ENCODE data around the gene GYPE. TPM values are rescaled to one million over a fixed set of nuclear protein-coding genes. Genes with fewer than 3 reads are reported as not detected.
"Not testable (repeated sequence)": the region's sequence is repeated elsewhere in the genome, so short reads cannot be mapped to it uniquely, and the experiment has no call there.

The GYPE gene
- total RNA-seq, 5 donors from 2014 or later (not counting 1 experiment from before 2014, with no cell fraction given), result 0.21 to 2.3 (median 0.56) TPM

- H3K27ac ChIP-seq (ENCODE audit: low read length); H3K4me3 ChIP-seq (ENCODE audit: control insufficient read depth in 1 of 2, extremely low read depth in 1 of 2, low read length in 1 of 2); H3K9me3 Mint-ChIP-seq; CTCF ChIA-PET; H3K4me1 ChIP-seq (ENCODE audit: control insufficient read depth in 1 of 2, extremely low read depth in 1 of 2, insufficient read depth in 2 of 2, low read length in 2 of 2); H3K27ac Mint-ChIP-seq; H3K27me3 ChIP-seq (replicated peaks in 1 of 2; ENCODE audit: control insufficient read depth in 2 of 2, extremely low read depth in 1 of 2, insufficient read depth in 2 of 2, low read length in 1 of 2); H3K9me3 ChIP-seq; POLR2A ChIA-PET; H3K36me3 Mint-ChIP-seq; DNase-seq; H3K4me3 Mint-ChIP-seq; H3K27me3 Mint-ChIP-seq; H3K36me3 ChIP-seq (ENCODE audit: control insufficient read depth in 2 of 2, extremely low read depth in 1 of 2, insufficient read depth in 1 of 2, low read length in 1 of 2); H3K4me1 Mint-ChIP-seq; ATAC-seq (replicated peaks in 1 of 4): not testable (repeated sequence)
- WGBS (ENCODE audit: insufficient coverage), result no CpG with 5 or more reads among the region's 4 CpGs
Measured at GRCh38 chr4:143938890-143939289, 33.5 kb upstream of the GYPE start.

- Mint-ChIP-seq H3K4me3 (no peak overlapping the region), H3K27me3 (peaks cover 0 to 3% of the 10 kb centered on the region in 2 donors), H3K4me1 (peaks cover 2 to 7% (median 2%) of the 10 kb centered on the region in 3 donors), H3K36me3 (no peaks in the 10 kb centered on the region), H3K27ac (no peak overlapping the region), H3K9me3 (peaks cover 0 to 5% (median 2%) of the 10 kb centered on the region in 3 donors)
- POLR2A ChIA-PET, result no interaction called here
- H3K4me1 ChIP-seq (ENCODE audit: control insufficient read depth in 1 of 2, extremely low read depth in 1 of 2, insufficient read depth in 2 of 2, low read length in 2 of 2), result no peaks in the 10 kb centered on the region
- no peak overlapping the region for H3K4me3 ChIP-seq (ENCODE audit: control insufficient read depth in 1 of 2, extremely low read depth in 1 of 2, low read length in 1 of 2)
- WGBS (ENCODE audit: insufficient coverage), result 100% methylated on average over 1 of the region's 6 CpGs
- H3K36me3 ChIP-seq (ENCODE audit: control insufficient read depth in 2 of 2, extremely low read depth in 1 of 2, insufficient read depth in 1 of 2, low read length in 1 of 2), result no peaks in the 10 kb centered on the region
- CTCF ChIA-PET, result interaction anchor here in 1 of 2 donors (0.7 kb wide), 1 partner anchor 811 kb away, joined by 3 read pairs; no protein-coding TSS in a partner anchor
- no peaks in the 10 kb centered on the region for H3K9me3 ChIP-seq
- peak in 1 of 35 experiments; percentile 6 for DNase-seq
- peak in 1 of 4 experiments; percentile 32 for ATAC-seq (replicated peaks in 1 of 4)
- H3K27me3 ChIP-seq (replicated peaks in 1 of 2; ENCODE audit: control insufficient read depth in 2 of 2, extremely low read depth in 1 of 2, insufficient read depth in 2 of 2, low read length in 1 of 2), result no peaks in the 10 kb centered on the region
- H3K27ac ChIP-seq (ENCODE audit: low read length), result no peak overlapping the region
Measured at GRCh38 chr4:143921181-143921580, 15.8 kb upstream of the GYPE start.

- H3K36me3 Mint-ChIP-seq; H3K27me3 Mint-ChIP-seq; H3K9me3 Mint-ChIP-seq; H3K9me3 ChIP-seq; H3K4me3 ChIP-seq (ENCODE audit: control insufficient read depth in 1 of 2, extremely low read depth in 1 of 2, low read length in 1 of 2); CTCF ChIA-PET; H3K27me3 ChIP-seq (replicated peaks in 1 of 2; ENCODE audit: control insufficient read depth in 2 of 2, extremely low read depth in 1 of 2, insufficient read depth in 2 of 2, low read length in 1 of 2); H3K4me1 Mint-ChIP-seq; ATAC-seq (replicated peaks in 1 of 4); DNase-seq; H3K36me3 ChIP-seq (ENCODE audit: control insufficient read depth in 2 of 2, extremely low read depth in 1 of 2, insufficient read depth in 1 of 2, low read length in 1 of 2); POLR2A ChIA-PET; H3K4me3 Mint-ChIP-seq; H3K27ac Mint-ChIP-seq; H3K4me1 ChIP-seq (ENCODE audit: control insufficient read depth in 1 of 2, extremely low read depth in 1 of 2, insufficient read depth in 2 of 2, low read length in 2 of 2); H3K27ac ChIP-seq (ENCODE audit: low read length): not testable (repeated sequence)
- WGBS (ENCODE audit: insufficient coverage), result no CpG with 5 or more reads among the region's 5 CpGs
Measured at GRCh38 chr4:143916485-143916884, 11.1 kb upstream of the GYPE start.

- H3K27me3 Mint-ChIP-seq; CTCF ChIA-PET; H3K27ac Mint-ChIP-seq; H3K36me3 Mint-ChIP-seq; H3K36me3 ChIP-seq (ENCODE audit: control insufficient read depth in 2 of 2, extremely low read depth in 1 of 2, insufficient read depth in 1 of 2, low read length in 1 of 2); DNase-seq; H3K27ac ChIP-seq (ENCODE audit: low read length); POLR2A ChIA-PET; H3K4me1 ChIP-seq (ENCODE audit: control insufficient read depth in 1 of 2, extremely low read depth in 1 of 2, insufficient read depth in 2 of 2, low read length in 2 of 2); H3K27me3 ChIP-seq (replicated peaks in 1 of 2; ENCODE audit: control insufficient read depth in 2 of 2, extremely low read depth in 1 of 2, insufficient read depth in 2 of 2, low read length in 1 of 2); H3K9me3 ChIP-seq; H3K9me3 Mint-ChIP-seq: not testable (repeated sequence)
- peaks cover 0 to 17% (median 6%) of the 10 kb centered on the region in 3 donors for H3K4me1 Mint-ChIP-seq
- peak in 2 of 4 experiments; percentile 6 to 29 for ATAC-seq (replicated peaks in 1 of 4)
- peak overlapping the region in 1 of 2 donors; percentile 74 for H3K4me3 ChIP-seq (ENCODE audit: control insufficient read depth in 1 of 2, extremely low read depth in 1 of 2, low read length in 1 of 2)
- no CpG with 5 or more reads among the region's 2 CpGs for WGBS (ENCODE audit: insufficient coverage)
- H3K4me3 Mint-ChIP-seq, result peak overlapping the region in 2 of 3 donors; percentile 75 to 81
Measured at GRCh38 chr4:143912478-143912877, 7.1 kb upstream of the GYPE start.

- ATAC-seq (replicated peaks in 1 of 4) (peak; percentile 42 to 81 (median 60)), DNase-seq (peak in 20 of 35 experiments; percentile 0 to 21 (median 6))
- H3K36me3 ChIP-seq (ENCODE audit: control insufficient read depth in 2 of 2, extremely low read depth in 1 of 2, insufficient read depth in 1 of 2, low read length in 1 of 2); H3K36me3 Mint-ChIP-seq; H3K4me1 ChIP-seq (ENCODE audit: control insufficient read depth in 1 of 2, extremely low read depth in 1 of 2, insufficient read depth in 2 of 2, low read length in 2 of 2); CTCF ChIA-PET; H3K27ac Mint-ChIP-seq; H3K27me3 Mint-ChIP-seq; H3K27me3 ChIP-seq (replicated peaks in 1 of 2; ENCODE audit: control insufficient read depth in 2 of 2, extremely low read depth in 1 of 2, insufficient read depth in 2 of 2, low read length in 1 of 2); H3K9me3 ChIP-seq; H3K9me3 Mint-ChIP-seq; H3K27ac ChIP-seq (ENCODE audit: low read length); POLR2A ChIA-PET: not testable (repeated sequence)
- Mint-ChIP-seq H3K4me3 (peak overlapping the region; percentile 75 to 82 (median 81)), H3K4me1 (peaks cover 0 to 19% (median 6%) of the 10 kb centered on the region in 3 donors)
- peak overlapping the region; percentile 48 to 74 for H3K4me3 ChIP-seq (ENCODE audit: control insufficient read depth in 1 of 2, extremely low read depth in 1 of 2, low read length in 1 of 2)
- 26% methylated on average over 49 of the region's 59 CpGs for WGBS (ENCODE audit: insufficient coverage)
Measured at GRCh38 chr4:143911528-143912417, 6.4 kb upstream of the GYPE start.

- H3K9me3 ChIP-seq; H3K27ac Mint-ChIP-seq; H3K27ac ChIP-seq (ENCODE audit: low read length); H3K9me3 Mint-ChIP-seq; POLR2A ChIA-PET; H3K4me1 ChIP-seq (ENCODE audit: control insufficient read depth in 1 of 2, extremely low read depth in 1 of 2, insufficient read depth in 2 of 2, low read length in 2 of 2); CTCF ChIA-PET; H3K27me3 Mint-ChIP-seq; H3K36me3 Mint-ChIP-seq; ATAC-seq (replicated peaks in 1 of 4); DNase-seq; H3K36me3 ChIP-seq (ENCODE audit: control insufficient read depth in 2 of 2, extremely low read depth in 1 of 2, insufficient read depth in 1 of 2, low read length in 1 of 2); H3K27me3 ChIP-seq (replicated peaks in 1 of 2; ENCODE audit: control insufficient read depth in 2 of 2, extremely low read depth in 1 of 2, insufficient read depth in 2 of 2, low read length in 1 of 2): not testable (repeated sequence)
- peaks cover 0 to 22% (median 6%) of the 10 kb centered on the region in 3 donors for H3K4me1 Mint-ChIP-seq
- H3K4me3 Mint-ChIP-seq, result peak overlapping the region; percentile 21 to 81 (median 65)
- 75% methylated on average over 2 of the region's 2 CpGs for WGBS (ENCODE audit: insufficient coverage)
- H3K4me3 ChIP-seq (ENCODE audit: control insufficient read depth in 1 of 2, extremely low read depth in 1 of 2, low read length in 1 of 2), result peak overlapping the region in 1 of 2 donors; percentile 2
Measured at GRCh38 chr4:143910906-143911305, 5.5 kb upstream of the GYPE start.
